HepG2 (cell line): ENCODE measurements around the gene C11orf58. TPM values are rescaled to one million over a fixed set of nuclear protein-coding genes. Genes with fewer than 3 reads are reported as not detected.

Experiments used
- CHD2 ChIP-seq: IDR thresholded peaks from 2 replicates; pipeline ENCODE4 v1.6.1; 2011; ENCODE audit warnings: low read depth, low read length, improper control_type of control experiment
- FOXJ3 ChIP-seq: sonication (generic); formaldehyde crosslinking; IDR thresholded peaks from 2 replicates; pipeline ENCODE4 v1.4.0; 2020; ENCODE audit warnings: missing genetic modification reagents, mild to moderate bottlenecking, borderline replicate concordance
- KAT8 ChIP-seq: IDR thresholded peaks from 2 replicates; pipeline ENCODE4 v1.6.1; 2016; ENCODE audit warnings: missing genetic modification reagents, missing compliant biosample characterization
- LCORL ChIP-seq, 2 experiments: fragments of 450-650 bp in 1 of 2; sonication (generic) in 1 of 2; formaldehyde crosslinking in 1 of 2; IDR thresholded peaks; 2 replicates each; pipeline versions ENCODE4 v1.5.0 to v1.6.1; 2017 to 2020; ENCODE audit warnings: antibody characterized with exemption in 1 of 2, missing genetic modification reagents in 1 of 2
- NR2C2 ChIP-seq: sonication (generic); formaldehyde crosslinking; IDR thresholded peaks from 2 replicates; pipeline ENCODE4 v1.4.0; 2020; ENCODE audit warnings: missing genetic modification reagents, mild to moderate bottlenecking, moderate library complexity, borderline replicate concordance
- NR2F2 ChIP-seq: IDR thresholded peaks from 2 replicates; pipeline ENCODE4 v1.6.1; 2012; ENCODE audit warnings: low read depth, inconsistent platforms, borderline replicate concordance
- RBM22 ChIP-seq: fragments of 200-400 bp; formaldehyde crosslinking; optimal IDR thresholded peaks from 2 replicates; pipeline ENCODE3; 2017; ENCODE audit warnings: mild to moderate bottlenecking, low read length, moderate library complexity
- RBM39 ChIP-seq: fragments of 200-400 bp; formaldehyde crosslinking; IDR thresholded peaks from one replicate; pipeline ENCODE4 v1.6.1; 2018; ENCODE audit warnings: antibody characterized with exemption, mild to moderate bottlenecking, low read depth, low read length; ENCODE audit not compliant: poor library complexity, severe bottlenecking
- RELA ChIP-seq: sonication (generic); formaldehyde crosslinking; IDR thresholded peaks from 2 replicates; pipeline ENCODE4 v1.4.0; 2020; ENCODE audit warnings: missing genetic modification reagents
- REPIN1 ChIP-seq: sonication (generic); formaldehyde crosslinking; IDR thresholded peaks from 2 replicates; pipeline ENCODE4 v1.8.0; 2022; ENCODE audit warnings: missing genetic modification reagents, low read depth, mild to moderate bottlenecking, borderline replicate concordance
- RFXAP ChIP-seq: sonication (generic); formaldehyde crosslinking; IDR thresholded peaks from 2 replicates; pipeline ENCODE4 v1.4.0; 2020; ENCODE audit warnings: missing genetic modification reagents, borderline replicate concordance
- SAFB2 ChIP-seq: sonication (generic); formaldehyde crosslinking; IDR thresholded peaks from 2 replicates; pipeline ENCODE4 v1.5.1; 2020; ENCODE audit warnings: missing genetic modification reagents, low read depth, mild to moderate bottlenecking, borderline replicate concordance
- ZNF605 ChIP-seq: sonication (generic); formaldehyde crosslinking; IDR thresholded peaks from 2 replicates; pipeline ENCODE4 v1.8.0; 2022; ENCODE audit warnings: mild to moderate bottlenecking, missing genetic modification reagents
- ZNF616 ChIP-seq: sonication (generic); formaldehyde crosslinking; IDR thresholded peaks from 2 replicates; pipeline ENCODE4 v1.5.0; 2020; ENCODE audit warnings: low read depth, mild to moderate bottlenecking, missing genetic modification reagents
- ZNF687 ChIP-seq: sonication (generic); formaldehyde crosslinking; IDR thresholded peaks from 2 replicates; pipeline ENCODE4 v1.5.1; 2020; ENCODE audit warnings: mild to moderate bottlenecking, missing genetic modification reagents, moderate library complexity
- ZSCAN12 ChIP-seq: sonication (generic); formaldehyde crosslinking; IDR thresholded peaks from 2 replicates; pipeline ENCODE4 v1.9.0; 2021; ENCODE audit warnings: mild to moderate bottlenecking, missing genetic modification reagents
- polyA plus RNA-seq, 8 experiments: library from polyadenylated mRNA; depleted of rRNA in 3 of 8; stranded (reverse) in 7 of 8; unstranded in 1 of 8; fragments of >200 nt; fragmentation: Illumina TruSeq in 4 of 8; extraction: Trizol in 4 of 8; gene quantifications; 2 replicates each; pipeline versions ENCODE4 v1.2.1 to v1.2.3, GENCODE V29; 2011 to 2016; ENCODE audit warnings: low read depth in 4 of 8, missing spikeins in 1 of 8, mixed read lengths in 1 of 8; ENCODE audit not compliant: insufficient read depth in 1 of 8
- total RNA-seq, 5 experiments: library from RNA; depleted of rRNA; stranded (reverse); fragments of >200 nt; fragmentation: Illumina TruSeq; extraction: Trizol; gene quantifications; 2 replicates each; pipeline ENCODE4 v1.2.3, GENCODE V29; 2016; ENCODE audit warnings: low read depth in 1 of 5
- TF ChIP-seq, protein P1 (sequence below): IDR thresholded peaks from 2 replicates; pipeline ENCODE4 v1.6.1; 2016; ENCODE audit warnings: missing genetic modification reagents, missing compliant biosample characterization
- TF ChIP-seq, protein P2 (sequence below): sonication (generic); formaldehyde crosslinking; IDR thresholded peaks from 2 replicates; pipeline ENCODE4 v1.4.0; 2020; ENCODE audit warnings: low read depth, mild to moderate bottlenecking, missing genetic modification reagents

Gene C11orf58
- total and polyA plus RNA-seq, 2 of the 13 experiments (the other 11 are each of a cell fraction or from before 2014, with no cell fraction given), result 83.8 to 167 TPM

- TF ChIP-seq RBM39 (peak; percentile 88), KAT8 (peak; percentile 75), RBM22 (no peak), REPIN1 (CRISPR knock-in tag) (no peak), ZNF687 (CRISPR knock-in tag) (peak; percentile 85), RFXAP (CRISPR knock-in tag) (0 out of 2 replicates have a peak, but pooled peaks have one; percentile 55), NR2C2 (CRISPR knock-in tag) (peak; percentile 96), LCORL (IDR thresholded peaks at IDR 0.05) (peak; percentile 99), LCORL (CRISPR knock-in tag; IDR thresholded peaks at IDR 0.05) (peak; percentile 40; the same call in 1 of the 2 replicates), FOXJ3 (CRISPR knock-in tag) (no peak), ZSCAN12 (CRISPR knock-in tag) (0 out of 2 replicates have a peak, but pooled peaks have one; percentile 18), ZNF605 (CRISPR knock-in tag) (peak; percentile 96), CHD2 (peak; percentile 77; the same call in 1 of the 2 replicates), SAFB2 (peak; percentile 58; the same call in 1 of the 2 replicates), NR2F2 (no peak; the same call in 1 of the 2 replicates), ZNF616 (CRISPR knock-in tag) (peak; percentile 89), RELA (CRISPR knock-in tag) (peak; percentile 41; the same call in 1 of the 2 replicates)
- TF ChIP-seq, protein P1, sequence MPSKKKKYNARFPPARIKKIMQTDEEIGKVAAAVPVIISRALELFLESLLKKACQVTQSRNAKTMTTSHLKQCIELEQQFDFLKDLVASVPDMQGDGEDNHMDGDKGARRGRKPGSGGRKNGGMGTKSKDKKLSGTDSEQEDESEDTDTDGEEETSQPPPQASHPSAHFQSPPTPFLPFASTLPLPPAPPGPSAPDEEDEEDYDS (CRISPR knock-in tag), result peak; percentile 84
- TF ChIP-seq, protein P2, sequence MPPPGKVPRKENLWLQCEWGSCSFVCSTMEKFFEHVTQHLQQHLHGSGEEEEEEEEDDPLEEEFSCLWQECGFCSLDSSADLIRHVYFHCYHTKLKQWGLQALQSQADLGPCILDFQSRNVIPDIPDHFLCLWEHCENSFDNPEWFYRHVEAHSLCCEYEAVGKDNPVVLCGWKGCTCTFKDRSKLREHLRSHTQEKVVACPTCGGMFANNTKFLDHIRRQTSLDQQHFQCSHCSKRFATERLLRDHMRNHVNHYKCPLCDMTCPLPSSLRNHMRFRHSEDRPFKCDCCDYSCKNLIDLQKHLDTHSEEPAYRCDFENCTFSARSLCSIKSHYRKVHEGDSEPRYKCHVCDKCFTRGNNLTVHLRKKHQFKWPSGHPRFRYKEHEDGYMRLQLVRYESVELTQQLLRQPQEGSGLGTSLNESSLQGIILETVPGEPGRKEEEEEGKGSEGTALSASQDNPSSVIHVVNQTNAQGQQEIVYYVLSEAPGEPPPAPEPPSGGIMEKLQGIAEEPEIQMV, result 0 out of 2 replicates have a peak, but pooled peaks have one; percentile 43
These were observed at the start of gene C11orf58 (continued) for GRCh38 chr11:16738193-16738946.
